HCT116 (cell line): ENCODE results near the gene MYLIP. TPM values are rescaled to one million over a fixed set of nuclear protein-coding genes. Genes with fewer than 3 reads are reported as not detected.

Source experiments
- ATAC-seq: fragments of 200-7000 bp; cut with Tn5 transposase; 2 replicates; pipeline ENCODE4 v1.9.1; 2020; ENCODE audit warnings: mild to moderate bottlenecking, moderate library complexity
- Bru-seq: library from RNA; stranded (reverse); fragments of 400-500 nt; gene quantifications from one replicate; lab custom pipeline; 2021; lab: Mats Ljungman, UMichigan
- BruChase-seq, 2 experiments: library from RNA; stranded (reverse); fragments of 400-500 nt; gene quantifications; one replicate each; lab custom pipeline; 2021; lab: Mats Ljungman, UMichigan
- BruUV-seq: library from RNA; stranded (reverse); fragments of 400-500 nt; replicated peaks from 2 replicates; lab custom pipeline; 2021; lab: Mats Ljungman, UMichigan
- CTCF ChIA-PET: fragments of 300-600 bp; sonication (Branson Sonifier 250); formaldehyde crosslinking; loops from one replicate; lab custom pipeline; 2021; ENCODE audit warnings: antibody characterized with exemption; lab: Charles Lee
- POLR2A ChIA-PET: fragments of 300-600, 350-600 bp; sonication (Branson Sonifier 250); formaldehyde crosslinking; loops from one replicate; lab custom pipeline; 2021; ENCODE audit warnings: antibody characterized with exemption; lab: Charles Lee
- RAD21 ChIA-PET, 2 experiments: fragments of 300-600 bp; sonication (Branson Sonifier 250); formaldehyde crosslinking; loops; one replicate each; lab custom pipeline; 2023; ENCODE audit warnings: low total read pairs in 2 of 2; ENCODE audit not compliant: uncharacterized antibody in 2 of 2, unreplicated experiment in 2 of 2, low non-redundant PET in 1 of 2; lab: Charles Lee
- DNase-seq: peaks from one replicate; pipeline ENCODE4 v3.0.0-alpha.2; 2010; ENCODE audit warnings: low read depth, low spot score
- H2AFZ ChIP-seq: fragments of 200-600 bp; shearing (Covaris generic), sonication (generic); 2 replicates; pipeline ENCODE4 v1.6.1; 2017; ENCODE audit warnings: low read depth, mixed run types, mixed read lengths, antibody characterized with exemption, low read length; ENCODE audit not compliant: poor library complexity, severe bottlenecking
- H3K27ac ChIP-seq: 2 replicates; pipeline ENCODE4 v1.5.1; 2012; ENCODE audit warnings: low read depth, low read length
- H3K27me3 ChIP-seq: fragments of 200-600 bp; sonication (generic); 2 replicates; pipeline ENCODE4 v1.6.1; 2016; ENCODE audit warnings: mixed run types, low read length, mixed read lengths; ENCODE audit not compliant: insufficient read depth
- H3K36me3 ChIP-seq, 2 experiments: fragments of 200-500 bp in 1 of 2; fragments of 200-600 bp in 1 of 2; sonication (Bioruptor generic) in 1 of 2; sonication (generic) in 1 of 2; 2 replicates each; pipeline versions ENCODE4 v1.5.1 to v1.6.1; 2014 to 2016; ENCODE audit warnings: low read length in 2 of 2, inconsistent platforms in 1 of 2, mixed read lengths in 1 of 2, mixed run types in 1 of 2; ENCODE audit not compliant: insufficient read depth in 2 of 2, control insufficient read depth in 1 of 2
- H3K4me1 ChIP-seq, 2 experiments: fragments of 200-600 bp in 1 of 2; sonication (generic) in 1 of 2; 2 replicates each; pipeline versions ENCODE4 v1.5.1 to v1.6.1; 2012 to 2017; ENCODE audit warnings: low read length in 2 of 2, inconsistent platforms in 1 of 2, mild to moderate bottlenecking in 1 of 2, mixed read lengths in 1 of 2, mixed run types in 1 of 2, moderate library complexity in 1 of 2; ENCODE audit not compliant: insufficient read depth in 2 of 2, control insufficient read depth in 1 of 2
- H3K4me2 ChIP-seq: fragments of 200-600 bp; sonication (generic); 2 replicates; pipeline ENCODE4 v1.6.1; 2017; ENCODE audit warnings: mixed run types, low read length, mixed read lengths
- H3K4me3 ChIP-seq, 2 experiments: fragments of 200-600 bp in 1 of 2; sonication (generic) in 1 of 2; replicated peaks in 1 of 2; 2 replicates each; pipeline ENCODE4 v1.5.1; 2011 to 2016; ENCODE audit warnings: low read length in 2 of 2, control low read depth in 1 of 2, low read depth in 1 of 2, mild to moderate bottlenecking in 1 of 2, mixed read lengths in 1 of 2, mixed run types in 1 of 2
- H3K79me2 ChIP-seq: fragments of 200-600 bp; sonication (generic); 2 replicates; pipeline ENCODE4 v1.6.1; 2017; ENCODE audit warnings: mild to moderate bottlenecking, mixed run types, low read length, moderate library complexity, mixed read lengths; ENCODE audit not compliant: insufficient read depth
- H3K9ac ChIP-seq: fragments of 200-600 bp; sonication (generic); 2 replicates; pipeline ENCODE4 v1.6.1; 2016; ENCODE audit warnings: low read length, mixed read lengths
- H3K9me2 ChIP-seq: fragments of 200-600 bp; sonication (generic), shearing (Covaris generic); 2 replicates; pipeline ENCODE4 v1.6.1; 2017; ENCODE audit warnings: mixed run types, mild to moderate bottlenecking, moderate library complexity; ENCODE audit not compliant: insufficient read depth
- H3K9me3 ChIP-seq, 2 experiments: fragments of 200-500 bp in 1 of 2; fragments of 200-600 bp in 1 of 2; sonication (Bioruptor generic) in 1 of 2; sonication (generic) in 1 of 2; 2 replicates each; pipeline ENCODE4 v1.6.1; 2014 to 2017; ENCODE audit warnings: low read length in 2 of 2, mixed read lengths in 2 of 2, inconsistent platforms in 1 of 2, low read depth in 1 of 2, mild to moderate bottlenecking in 1 of 2, mixed run types in 1 of 2, moderate library complexity in 1 of 2; ENCODE audit not compliant: control insufficient read depth in 1 of 2, insufficient read depth in 1 of 2
- H4K20me1 ChIP-seq: fragments of 200-600 bp; sonication (generic), shearing (Covaris generic); 2 replicates; pipeline ENCODE4 v1.6.1; 2017; ENCODE audit warnings: mixed run types, mild to moderate bottlenecking, moderate library complexity; ENCODE audit not compliant: insufficient read depth
- CBX3 ChIP-seq: IDR thresholded peaks from 2 replicates; pipeline ENCODE4 v1.6.1; 2012; ENCODE audit warnings: low read depth
- CEBPB ChIP-seq: IDR thresholded peaks from 2 replicates; pipeline ENCODE4 v1.6.1; 2012; ENCODE audit warnings: low read depth
- EGR1 ChIP-seq: IDR thresholded peaks from 2 replicates; pipeline ENCODE4 v1.6.1; 2012; ENCODE audit warnings: low read depth
- ELF1 ChIP-seq: IDR thresholded peaks from 2 replicates; pipeline ENCODE4 v1.6.1; 2012; ENCODE audit warnings: low read depth, borderline replicate concordance
- EZH2 ChIP-seq: fragments of 200-600 bp; sonication (generic); IDR thresholded peaks from 2 replicates; pipeline ENCODE4 v1.6.1; 2017; ENCODE audit warnings: antibody characterized with exemption, mixed run types
- FOSL1 ChIP-seq: IDR thresholded peaks from 2 replicates; pipeline ENCODE4 v1.6.1; 2012; ENCODE audit warnings: low read depth
- JUND ChIP-seq: IDR thresholded peaks from 2 replicates; pipeline ENCODE4 v1.6.1; 2012
- POLR2A ChIP-seq: IDR thresholded peaks from 2 replicates; pipeline ENCODE4 v1.7.0; 2011; ENCODE audit warnings: borderline replicate concordance; ENCODE audit not compliant: insufficient read depth, insufficient read length; ENCODE audit errors: extremely low read depth
- POLR2AphosphoS5 ChIP-seq: IDR thresholded peaks from 2 replicates; pipeline ENCODE4 v1.6.1; 2011; ENCODE audit warnings: mild to moderate bottlenecking, low read depth, low read length, moderate library complexity
- RAD21 ChIP-seq: IDR thresholded peaks from 2 replicates; pipeline ENCODE4 v1.6.1; 2012; ENCODE audit warnings: low read depth, mild to moderate bottlenecking
- SIN3A ChIP-seq: IDR thresholded peaks from 2 replicates; pipeline ENCODE4 v1.6.1; 2012; ENCODE audit warnings: low read depth
- SP1 ChIP-seq: IDR thresholded peaks from 2 replicates; pipeline ENCODE4 v1.6.1; 2012; ENCODE audit warnings: low read depth
- SRF ChIP-seq: IDR thresholded peaks from 2 replicates; pipeline ENCODE4 v1.6.1; 2012; ENCODE audit warnings: low read depth
- TCF7L2 ChIP-seq: IDR thresholded peaks from 2 replicates; pipeline ENCODE4 v1.7.0; 2011; ENCODE audit warnings: borderline replicate concordance, inconsistent platforms; ENCODE audit not compliant: insufficient read depth, insufficient read length; ENCODE audit errors: extremely low read depth
- YY1 ChIP-seq: IDR thresholded peaks from 2 replicates; pipeline ENCODE4 v1.6.1; 2011; ENCODE audit warnings: low read length, low read depth, moderate library complexity, mild to moderate bottlenecking; ENCODE audit not compliant: insufficient replicate concordance; ENCODE audit errors: extremely low read depth
- ZNF274 ChIP-seq: fragments of 200-500 bp; sonication (Bioruptor generic); IDR thresholded peaks from 2 replicates; pipeline ENCODE4 v1.6.1; 2014; ENCODE audit warnings: mild to moderate bottlenecking, low read depth, low read length, inconsistent platforms
- intact Hi-C: fragments of 100-400 bp; cut with micrococcal nuclease; formaldehyde crosslinking; loops from 2 replicates; pipeline ENCODE4 v1.10.0; 2022
- long read RNA-seq: library from polyadenylated mRNA; unstranded; transcript quantifications from one replicate; pipeline ENCODE4 v2.0.0, GENCODE V29; 2021; ENCODE audit not compliant: unreplicated experiment
- polyA plus RNA-seq: library from polyadenylated mRNA; unstranded; fragments of >200 nt; gene quantifications from 2 replicates; pipeline ENCODE4 v1.2.1, GENCODE V29; 2012; ENCODE audit warnings: missing spikeins
- total RNA-seq: library from RNA; stranded (reverse); gene quantifications from one replicate; pipeline ENCODE4 v1.2.1, GENCODE V29; 2021; ENCODE audit not compliant: unreplicated experiment
- TF ChIP-seq, protein P1 (sequence below): IDR thresholded peaks from 2 replicates; pipeline ENCODE4 v1.6.1; 2012
- TF ChIP-seq, protein P2 (sequence below): IDR thresholded peaks from 2 replicates; pipeline ENCODE4 v1.6.1; 2012; ENCODE audit warnings: low read depth
- TF ChIP-seq, protein P3 (sequence below): IDR thresholded peaks from 2 replicates; pipeline ENCODE4 v1.6.1; 2011; ENCODE audit warnings: mild to moderate bottlenecking, low read length, moderate library complexity; ENCODE audit not compliant: insufficient replicate concordance; ENCODE audit errors: extremely low read depth

MYLIP gene
- 10.6 TPM for total RNA-seq
- 8.3 and 9.9 TPM in 2 replicates for polyA plus RNA-seq
- Bru-seq, nascent RNA: percentile 90 among the genes with signal in this experiment
- BruChase-seq, experiment 1, labeled RNA remaining after a 6-hour chase: percentile 47 among the genes with signal in this experiment
- BruChase-seq, experiment 2, labeled RNA remaining after a 2-hour chase: percentile 63 among the genes with signal in this experiment
- long read RNA-seq, transcript MYLIP-202 (7 exons, 1,666 nt): major isoform, 11 of 18 reads
- long read RNA-seq, partial matches to known transcripts: 1 of 18 reads
- long read RNA-seq, other reads (novel, unspliced or antisense): 6 of 18 reads

DNA sequence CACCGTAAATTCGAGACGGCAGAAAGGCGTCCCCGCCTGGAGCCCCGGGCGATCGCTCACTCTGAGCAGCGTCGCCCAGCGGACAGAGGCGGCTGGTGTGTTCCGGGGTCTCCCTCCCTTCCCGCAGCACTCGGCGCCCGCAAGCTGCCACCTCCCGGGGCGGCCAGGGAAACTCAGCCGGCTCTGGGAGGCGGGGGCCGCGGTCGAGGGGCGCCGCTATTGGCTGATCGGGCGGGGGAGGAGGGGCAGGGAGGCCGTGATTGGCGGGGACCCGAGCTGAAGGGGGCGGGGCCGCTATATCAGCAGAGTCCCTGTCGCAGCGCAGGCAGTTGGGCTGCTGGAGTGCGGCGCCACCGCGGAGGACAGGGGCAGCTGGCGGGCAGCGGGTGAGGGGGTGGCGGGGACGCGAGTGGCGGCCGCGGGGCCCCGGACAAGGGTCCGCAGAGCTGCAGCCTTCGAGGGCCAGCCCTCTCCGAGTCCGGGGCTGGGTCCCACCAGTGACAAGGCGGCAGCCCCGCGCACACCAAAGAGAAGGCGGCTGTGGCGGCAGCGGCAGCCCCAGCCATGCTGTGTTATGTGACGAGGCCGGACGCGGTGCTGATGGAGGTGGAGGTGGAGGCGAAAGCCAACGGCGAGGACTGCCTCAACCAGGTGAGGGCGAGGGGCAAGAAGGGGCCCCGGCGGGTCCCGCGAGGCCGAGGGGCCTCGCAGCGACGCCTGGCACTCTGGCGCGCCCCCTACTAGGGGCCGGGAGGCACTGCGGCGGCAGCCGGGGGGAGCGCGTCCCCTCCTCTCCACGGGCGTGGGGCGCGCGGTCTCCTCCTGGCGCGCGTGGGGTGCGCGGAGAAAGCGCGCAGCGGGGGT is at the start of gene MYLIP:
Gene MYLIP (plus strand): TSS at position 328 of the 864 bp plus-strand sequence. CDS start 237 bp downstream, at position 565.
- POLR2A ChIA-PET: interaction anchor here (0.6 to 2.2 kb wide), 17 partner anchors 8 to 486 kb away, joined by 3 to 7 read pairs (median 3); no protein-coding TSS in a partner anchor
- peak within 1 kb of the TSS; percentile 88 for H3K4me2 ChIP-seq
- RAD21 ChIA-PET: interaction anchor here in 1 of 2 experiments (0.6 kb wide), 1 partner anchor 65 kb away, joined by 3 read pairs; no protein-coding TSS in a partner anchor
- peaks cover 16 to 22% of the 10 kb centered on the region in 2 experiments for H3K4me1 ChIP-seq
- peak; percentile 81 for DNase-seq
- peak within 1 kb of the TSS; percentile 73 to 84 for H3K4me3 ChIP-seq
- ATAC-seq: peak; percentile 89
- 0 out of 4 replicates have a peak, but pooled peaks cover 0 to 2% of the 10 kb centered on the region in 2 experiments for H3K36me3 ChIP-seq
- no peaks in the 10 kb centered on the region for H3K27me3 ChIP-seq
- CTCF ChIA-PET: interaction anchor here (1.0 to 1.7 kb wide), 5 partner anchors 8 to 438 kb away, joined by 3 to 7 read pairs (median 5); no protein-coding TSS in a partner anchor
- peak within 1 kb of the TSS; percentile 77 for H3K9ac ChIP-seq
- H4K20me1 ChIP-seq: no peaks in the 10 kb centered on the region
- H3K27ac ChIP-seq: peak within 1 kb of the TSS; percentile 79; the same call in 1 of the 2 replicates
- H3K9me3 ChIP-seq: no peaks in the 10 kb centered on the region
- no TSS peak for BruUV-seq
- peak within 1 kb of the TSS; percentile 93 for H2AFZ ChIP-seq
- H3K9me2 ChIP-seq: no peaks in the 10 kb centered on the region
- peaks cover 25% of the 10 kb centered on the region for H3K79me2 ChIP-seq
- intact Hi-C loops: loop anchor here (1.0 kb wide), 1 partner anchor 438 kb away; no protein-coding TSS in a partner anchor
- peak; percentile 68 for TF ChIP-seq SIN3A
- no peak for TF ChIP-seq TCF7L2
- TF ChIP-seq YY1: no peak
- peak; percentile 46; the same call in 1 of the 2 replicates for TF ChIP-seq CBX3
- no peak for TF ChIP-seq FOSL1
- TF ChIP-seq POLR2A: peak; percentile 95
- no peak; the same call in 1 of the 2 replicates for TF ChIP-seq SRF
- TF ChIP-seq ZNF274: no peak
- TF ChIP-seq, protein P1, sequence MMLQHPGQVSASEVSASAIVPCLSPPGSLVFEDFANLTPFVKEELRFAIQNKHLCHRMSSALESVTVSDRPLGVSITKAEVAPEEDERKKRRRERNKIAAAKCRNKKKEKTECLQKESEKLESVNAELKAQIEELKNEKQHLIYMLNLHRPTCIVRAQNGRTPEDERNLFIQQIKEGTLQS: no peak
- TF ChIP-seq POLR2AphosphoS5: peak; percentile 99
- TF ChIP-seq RAD21: peak; percentile 60
- no peak for TF ChIP-seq CEBPB
- TF ChIP-seq, protein P2, sequence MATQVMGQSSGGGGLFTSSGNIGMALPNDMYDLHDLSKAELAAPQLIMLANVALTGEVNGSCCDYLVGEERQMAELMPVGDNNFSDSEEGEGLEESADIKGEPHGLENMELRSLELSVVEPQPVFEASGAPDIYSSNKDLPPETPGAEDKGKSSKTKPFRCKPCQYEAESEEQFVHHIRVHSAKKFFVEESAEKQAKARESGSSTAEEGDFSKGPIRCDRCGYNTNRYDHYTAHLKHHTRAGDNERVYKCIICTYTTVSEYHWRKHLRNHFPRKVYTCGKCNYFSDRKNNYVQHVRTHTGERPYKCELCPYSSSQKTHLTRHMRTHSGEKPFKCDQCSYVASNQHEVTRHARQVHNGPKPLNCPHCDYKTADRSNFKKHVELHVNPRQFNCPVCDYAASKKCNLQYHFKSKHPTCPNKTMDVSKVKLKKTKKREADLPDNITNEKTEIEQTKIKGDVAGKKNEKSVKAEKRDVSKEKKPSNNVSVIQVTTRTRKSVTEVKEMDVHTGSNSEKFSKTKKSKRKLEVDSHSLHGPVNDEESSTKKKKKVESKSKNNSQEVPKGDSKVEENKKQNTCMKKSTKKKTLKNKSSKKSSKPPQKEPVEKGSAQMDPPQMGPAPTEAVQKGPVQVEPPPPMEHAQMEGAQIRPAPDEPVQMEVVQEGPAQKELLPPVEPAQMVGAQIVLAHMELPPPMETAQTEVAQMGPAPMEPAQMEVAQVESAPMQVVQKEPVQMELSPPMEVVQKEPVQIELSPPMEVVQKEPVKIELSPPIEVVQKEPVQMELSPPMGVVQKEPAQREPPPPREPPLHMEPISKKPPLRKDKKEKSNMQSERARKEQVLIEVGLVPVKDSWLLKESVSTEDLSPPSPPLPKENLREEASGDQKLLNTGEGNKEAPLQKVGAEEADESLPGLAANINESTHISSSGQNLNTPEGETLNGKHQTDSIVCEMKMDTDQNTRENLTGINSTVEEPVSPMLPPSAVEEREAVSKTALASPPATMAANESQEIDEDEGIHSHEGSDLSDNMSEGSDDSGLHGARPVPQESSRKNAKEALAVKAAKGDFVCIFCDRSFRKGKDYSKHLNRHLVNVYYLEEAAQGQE: no peak
- TF ChIP-seq ELF1: no peak
- no peak for TF ChIP-seq EZH2
- peak; percentile 86 for TF ChIP-seq SP1
- TF ChIP-seq JUND: no peak
- TF ChIP-seq, protein P3, sequence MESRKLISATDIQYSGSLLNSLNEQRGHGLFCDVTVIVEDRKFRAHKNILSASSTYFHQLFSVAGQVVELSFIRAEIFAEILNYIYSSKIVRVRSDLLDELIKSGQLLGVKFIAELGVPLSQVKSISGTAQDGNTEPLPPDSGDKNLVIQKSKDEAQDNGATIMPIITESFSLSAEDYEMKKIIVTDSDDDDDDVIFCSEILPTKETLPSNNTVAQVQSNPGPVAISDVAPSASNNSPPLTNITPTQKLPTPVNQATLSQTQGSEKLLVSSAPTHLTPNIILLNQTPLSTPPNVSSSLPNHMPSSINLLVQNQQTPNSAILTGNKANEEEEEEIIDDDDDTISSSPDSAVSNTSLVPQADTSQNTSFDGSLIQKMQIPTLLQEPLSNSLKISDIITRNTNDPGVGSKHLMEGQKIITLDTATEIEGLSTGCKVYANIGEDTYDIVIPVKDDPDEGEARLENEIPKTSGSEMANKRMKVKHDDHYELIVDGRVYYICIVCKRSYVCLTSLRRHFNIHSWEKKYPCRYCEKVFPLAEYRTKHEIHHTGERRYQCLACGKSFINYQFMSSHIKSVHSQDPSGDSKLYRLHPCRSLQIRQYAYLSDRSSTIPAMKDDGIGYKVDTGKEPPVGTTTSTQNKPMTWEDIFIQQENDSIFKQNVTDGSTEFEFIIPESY: no peak
- peak; percentile 68 for TF ChIP-seq EGR1
